GM23338 (cell line): Measurements from ENCODE around the gene PDSS2. TPM values are rescaled to one million over a fixed set of nuclear protein-coding genes. Genes with fewer than 3 reads are reported as not detected.

ENCODE experiments used
- ATAC-seq: fragments of 200-7000 bp; cut with Tn5 transposase; 3 replicates; pipeline ENCODE4 v1.9.1; 2020
- DNase-seq: peaks from one replicate; pipeline ENCODE4 v3.0.0-alpha.2; 2015; ENCODE audit warnings: low spot score
- H2AFZ ChIP-seq: fragments of 200-600 bp; sonication (generic); 2 replicates; pipeline ENCODE4 v1.8.0; 2016; ENCODE audit warnings: antibody characterized with exemption, mild to moderate bottlenecking, moderate library complexity
- H3F3A ChIP-seq: fragments of 200-600 bp; sonication (generic); replicated peaks from 2 replicates; pipeline ENCODE4 v1.8.0; 2017; ENCODE audit warnings: antibody characterized with exemption, mixed run types, low read depth
- H3K27ac ChIP-seq: fragments of 200-600 bp; sonication (generic); 2 replicates; pipeline ENCODE4 v1.6.1; 2016; ENCODE audit warnings: low read depth
- H3K27me3 ChIP-seq: fragments of 200-600 bp; sonication (generic); 2 replicates; pipeline ENCODE4 v1.8.0; 2016; ENCODE audit warnings: mild to moderate bottlenecking, mixed run types, moderate library complexity; ENCODE audit not compliant: insufficient read depth
- H3K36me3 ChIP-seq: fragments of 200-600 bp; sonication (generic); 2 replicates; pipeline ENCODE4 v1.8.0; 2016; ENCODE audit warnings: mild to moderate bottlenecking; ENCODE audit not compliant: insufficient read depth
- H3K4me1 ChIP-seq: fragments of 200-600 bp; sonication (generic); 2 replicates; pipeline ENCODE4 v1.8.0; 2016; ENCODE audit warnings: mild to moderate bottlenecking, moderate library complexity; ENCODE audit not compliant: insufficient read depth
- H3K4me2 ChIP-seq: fragments of 200-600 bp; sonication (generic); 2 replicates; pipeline ENCODE4 v1.7.1; 2017; ENCODE audit warnings: mixed run types
- H3K4me3 ChIP-seq: fragments of 200-600 bp; sonication (generic); 2 replicates; pipeline ENCODE4 v1.6.1; 2016; ENCODE audit warnings: mixed run types
- H3K79me2 ChIP-seq: fragments of 200-600 bp; sonication (generic); replicated peaks from 2 replicates; pipeline ENCODE4 v1.8.0; 2017; ENCODE audit warnings: mild to moderate bottlenecking; ENCODE audit not compliant: insufficient read depth
- H3K9me2 ChIP-seq: fragments of 200-600 bp; sonication (generic); 2 replicates; pipeline ENCODE4 v1.8.0; 2017; ENCODE audit not compliant: insufficient read depth
- H4K20me1 ChIP-seq: fragments of 200-600 bp; sonication (generic); replicated peaks from 2 replicates; pipeline ENCODE4 v1.8.0; 2017; ENCODE audit warnings: mild to moderate bottlenecking; ENCODE audit not compliant: insufficient read depth
- H3K27ac Mint-ChIP-seq: 2 replicates; pipeline ENCODE4 v1.8.0; 2020; ENCODE audit warnings: inconsistent platforms, mild to moderate bottlenecking, moderate library complexity, mixed read lengths
- H3K27me3 Mint-ChIP-seq: 3 replicates; pipeline ENCODE4 v1.8.0; 2022; ENCODE audit warnings: low read depth, mild to moderate bottlenecking, moderate library complexity, mixed read lengths, inconsistent platforms; ENCODE audit not compliant: insufficient read depth, poor library complexity
- H3K36me3 Mint-ChIP-seq: 3 replicates; pipeline ENCODE4 v1.8.0; 2021; ENCODE audit warnings: low read depth, mild to moderate bottlenecking, inconsistent platforms, moderate library complexity, mixed read lengths
- H3K4me1 Mint-ChIP-seq: 3 replicates; pipeline ENCODE4 v1.8.0; 2020; ENCODE audit warnings: mild to moderate bottlenecking, inconsistent platforms, mixed read lengths
- H3K4me3 Mint-ChIP-seq: 3 replicates; pipeline ENCODE4 v1.8.0; 2021; ENCODE audit warnings: moderate library complexity, mild to moderate bottlenecking, inconsistent platforms, mixed read lengths
- H3K9me3 Mint-ChIP-seq: 3 replicates; pipeline ENCODE4 v1.8.0; 2020; ENCODE audit warnings: moderate library complexity, mild to moderate bottlenecking, inconsistent platforms, mixed read lengths
- CREB1 ChIP-seq: fragments of 250-450 bp; sonication (Bioruptor Pico); IDR thresholded peaks from 2 replicates; pipeline ENCODE4 v1.5.0; 2020; ENCODE audit warnings: low read depth, mild to moderate bottlenecking, moderate library complexity
- CTCF ChIP-seq, 2 experiments: fragments of 200-600 bp in 1 of 2; sonication (generic) in 1 of 2; conservative IDR thresholded peaks; 2 replicates each; pipeline versions ENCODE4 v1.5.1 to v1.6.1; 2016 to 2017; ENCODE audit warnings: antibody characterized with exemption in 2 of 2, low read depth in 2 of 2, mild to moderate bottlenecking in 2 of 2, moderate library complexity in 1 of 2
- ETS1 ChIP-seq: IDR thresholded peaks from 2 replicates; pipeline ENCODE4 v1.6.1; 2016; ENCODE audit warnings: antibody characterized with exemption
- EZH2 ChIP-seq: fragments of 200-600 bp; sonication (generic); IDR thresholded peaks from one replicate; pipeline ENCODE4 v1.8.0; 2017; ENCODE audit warnings: antibody characterized with exemption, mild to moderate bottlenecking, low read depth; ENCODE audit not compliant: unreplicated experiment
- JUNB ChIP-seq: IDR thresholded peaks from one replicate; pipeline ENCODE4 v1.6.1; 2016; ENCODE audit warnings: antibody characterized with exemption; ENCODE audit not compliant: unreplicated experiment
- NANOG ChIP-seq: IDR thresholded peaks from 2 replicates; pipeline ENCODE4 v1.6.1; 2016; ENCODE audit warnings: antibody characterized with exemption, borderline replicate concordance
- REST ChIP-seq: IDR thresholded peaks from one replicate; pipeline ENCODE4 v1.6.1; 2018; ENCODE audit warnings: antibody characterized with exemption; ENCODE audit not compliant: unreplicated experiment
- STAT1 ChIP-seq: IDR thresholded peaks from one replicate; pipeline ENCODE4 v1.6.1; 2016; ENCODE audit warnings: antibody characterized with exemption; ENCODE audit not compliant: unreplicated experiment
- ZNF114 ChIP-seq: fragments of 250-450 bp; sonication (Bioruptor Pico); IDR thresholded peaks from 2 replicates; pipeline ENCODE4 v1.5.0; 2020; ENCODE audit warnings: mild to moderate bottlenecking, moderate library complexity
- ZNF331 ChIP-seq: fragments of 250-450 bp; sonication (Bioruptor Pico); IDR thresholded peaks from 2 replicates; pipeline ENCODE4 v1.5.0; 2020; ENCODE audit warnings: low read depth, mild to moderate bottlenecking, moderate library complexity
- polyA plus RNA-seq: library from polyadenylated mRNA; unstranded; fragments of >200 nt; fragmentation: Nextera tagmentation; extraction: Ambion mirVana; gene quantifications from 2 replicates; pipeline ENCODE4 v1.2.1, GENCODE V29; 2016
- total RNA-seq: library from RNA; depleted of rRNA; stranded (reverse); fragments of >200 nt; shearing (Covaris generic); gene quantifications from 2 replicates; pipeline ENCODE4 v1.2.3, GENCODE V29; 2014

PDSS2 gene
- total and polyA plus RNA-seq, 2 experiments from 2014 or later: 7.3 to 16.7 TPM

- no peaks in the 10 kb centered on the region for H3K36me3 ChIP-seq
- peaks cover 27% of the 10 kb centered on the region for H3K27me3 Mint-ChIP-seq
- no peaks in the 10 kb centered on the region for H3K79me2 ChIP-seq
- no peaks in the 10 kb centered on the region for H3K9me2 ChIP-seq
- TF ChIP-seq JUNB: no peak
- TF ChIP-seq ETS1: no peak
- no peak for TF ChIP-seq ZNF331 (CRISPR knock-in tag)
- H3K36me3 Mint-ChIP-seq: no peaks in the 10 kb centered on the region; the same call in 2 of the 3 replicates
- H3K9me3 Mint-ChIP-seq: no peaks in the 10 kb centered on the region; the same call in 2 of the 3 replicates
- no peak overlapping the region for H3K4me3 Mint-ChIP-seq
- H3K4me3 ChIP-seq: no peak overlapping the region
- no peak overlapping the region for H2AFZ ChIP-seq
- H3F3A ChIP-seq: 0 out of 2 replicates have a peak, but pooled peaks cover 4% of the 10 kb centered on the region
- DNase-seq (no peak), ATAC-seq (no peak)
- H3K4me2 ChIP-seq: no peak overlapping the region
- H3K4me1 ChIP-seq: peaks cover 5% of the 10 kb centered on the region; the same call in 1 of the 2 replicates
- no peak overlapping the region for H3K27ac ChIP-seq
- peaks cover 17% of the 10 kb centered on the region for H3K4me1 Mint-ChIP-seq
- peaks cover 44% of the 10 kb centered on the region for H3K27me3 ChIP-seq
- H3K27ac Mint-ChIP-seq: no peak overlapping the region
- H4K20me1 ChIP-seq: no peaks in the 10 kb centered on the region
Measured at GRCh38 chr6:107485157-107485556, 25.8 kb upstream of the PDSS2 start.

- no peaks in the 10 kb centered on the region for H4K20me1 ChIP-seq
- ATAC-seq (no peak), DNase-seq (no peak)
- no peak overlapping the region for H3K4me3 Mint-ChIP-seq
- H3K4me1 ChIP-seq: 0 out of 2 replicates have a peak, but pooled peaks cover under 1% of the 10 kb centered on the region
- no peaks in the 10 kb centered on the region for H3F3A ChIP-seq
- no peaks in the 10 kb centered on the region for H3K36me3 ChIP-seq
- no peak overlapping the region for H3K27ac Mint-ChIP-seq
- H2AFZ ChIP-seq: no peak overlapping the region
- no peaks in the 10 kb centered on the region for H3K79me2 ChIP-seq
- H3K9me3 Mint-ChIP-seq: no peaks in the 10 kb centered on the region
- no peaks in the 10 kb centered on the region for H3K36me3 Mint-ChIP-seq
- peaks cover 16% of the 10 kb centered on the region for H3K4me1 Mint-ChIP-seq
- no peaks in the 10 kb centered on the region for H3K27me3 ChIP-seq
- no peak overlapping the region for H3K4me2 ChIP-seq
- no peak overlapping the region for H3K4me3 ChIP-seq
- no peaks in the 10 kb centered on the region for H3K27me3 Mint-ChIP-seq
- H3K27ac ChIP-seq: no peak overlapping the region
- H3K9me2 ChIP-seq: no peaks in the 10 kb centered on the region; the same call in 1 of the 2 replicates
- TF ChIP-seq CREB1: no peak
- TF ChIP-seq NANOG: no peak
- no peak for TF ChIP-seq STAT1
- TF ChIP-seq ZNF114: no peak
- no peak for TF ChIP-seq ETS1
- no peak for TF ChIP-seq CTCF (conservative IDR thresholded peaks at IDR 0.05; ENCODE audit: low read depth in 2 of 2)
- no peak for TF ChIP-seq REST
- no peak for TF ChIP-seq JUNB
- no peak for TF ChIP-seq EZH2
Measured at GRCh38 chr6:107479089-107479690, 19.8 kb upstream of the PDSS2 start.
